Panc1 (cell line): Measurements from ENCODE around the gene SLC22A7.

Source experiments
- POLR2AphosphoS5 ChIP-seq: IDR thresholded peaks from 2 replicates; pipeline ENCODE4 v1.6.1; 2012; ENCODE audit warnings: mild to moderate bottlenecking, low read depth, low read length, moderate library complexity
- REST ChIP-seq, 2 experiments: IDR thresholded peaks; 2 replicates each; pipeline ENCODE4 v1.6.1; 2011 to 2012; ENCODE audit warnings: low read depth in 2 of 2, control low read depth in 1 of 2, low read length in 1 of 2, mild to moderate bottlenecking in 1 of 2, moderate library complexity in 1 of 2; ENCODE audit not compliant: insufficient read depth in 1 of 2
- SIN3A ChIP-seq: IDR thresholded peaks from 2 replicates; pipeline ENCODE4 v1.6.1; 2012; ENCODE audit warnings: low read depth, mild to moderate bottlenecking, low read length, moderate library complexity, borderline replicate concordance; ENCODE audit not compliant: insufficient read depth
- TCF7L2 ChIP-seq: IDR thresholded peaks from 2 replicates; pipeline ENCODE4 v1.6.1; 2011; ENCODE audit warnings: mild to moderate bottlenecking, low read depth, low read length, inconsistent platforms
- TF ChIP-seq, protein P1 (sequence below): fragments of 450-650 bp; IDR thresholded peaks from 2 replicates; pipeline ENCODE4 v1.5.1; 2017; ENCODE audit warnings: mild to moderate bottlenecking

GRCh38 chr6:43283905-43284304, 14.2 kb upstream of the SLC22A7 start:
- TF ChIP-seq, protein P1, sequence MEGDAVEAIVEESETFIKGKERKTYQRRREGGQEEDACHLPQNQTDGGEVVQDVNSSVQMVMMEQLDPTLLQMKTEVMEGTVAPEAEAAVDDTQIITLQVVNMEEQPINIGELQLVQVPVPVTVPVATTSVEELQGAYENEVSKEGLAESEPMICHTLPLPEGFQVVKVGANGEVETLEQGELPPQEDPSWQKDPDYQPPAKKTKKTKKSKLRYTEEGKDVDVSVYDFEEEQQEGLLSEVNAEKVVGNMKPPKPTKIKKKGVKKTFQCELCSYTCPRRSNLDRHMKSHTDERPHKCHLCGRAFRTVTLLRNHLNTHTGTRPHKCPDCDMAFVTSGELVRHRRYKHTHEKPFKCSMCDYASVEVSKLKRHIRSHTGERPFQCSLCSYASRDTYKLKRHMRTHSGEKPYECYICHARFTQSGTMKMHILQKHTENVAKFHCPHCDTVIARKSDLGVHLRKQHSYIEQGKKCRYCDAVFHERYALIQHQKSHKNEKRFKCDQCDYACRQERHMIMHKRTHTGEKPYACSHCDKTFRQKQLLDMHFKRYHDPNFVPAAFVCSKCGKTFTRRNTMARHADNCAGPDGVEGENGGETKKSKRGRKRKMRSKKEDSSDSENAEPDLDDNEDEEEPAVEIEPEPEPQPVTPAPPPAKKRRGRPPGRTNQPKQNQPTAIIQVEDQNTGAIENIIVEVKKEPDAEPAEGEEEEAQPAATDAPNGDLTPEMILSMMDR, result no peak
- TF ChIP-seq REST (IDR thresholded peaks at IDR 0.05; ENCODE audit: insufficient read depth in 1 of 2, low read depth in 2 of 2, low read length in 1 of 2) (no peak), POLR2AphosphoS5 (no peak), SIN3A (no peak), TCF7L2 (no peak)
